Measurements from ENCODE around the gene UBAP1L. TPM values are rescaled to one million over a fixed set of nuclear protein-coding genes. Genes with fewer than 3 reads are reported as not detected.
A peak's percentile ranks its signal among the peaks of the same experiment; 100 is the strongest.

UBAP1L gene
- total RNA-seq, 4 donors from 2014 or later = 3.0 to 8.7 (median 5.5) TPM

GRCh38 chr15:65087873-65088642 is 26.9 kb downstream of the UBAP1L start:
- Histone ChIP-seq H3K27ac (peak overlapping the region in 3 of 4 donors; percentile 81 to 97 (median 95)), H3K36me3 (no peaks in the 10 kb centered on the region)
- no peak for DNase-seq

GRCh38 chr15:65087411-65087810 is 27.6 kb downstream of the UBAP1L start:
- H3K27me3 ChIP-seq = no peaks in the 10 kb centered on the region
- no peak for DNase-seq
- TF ChIP-seq CTCF (IDR thresholded peaks at IDR 0.05) = no peak
- no peak for TF ChIP-seq POLR2A (IDR thresholded peaks at IDR 0.05)
- H3K27ac ChIP-seq = peak overlapping the region in 3 of 4 donors; percentile 81 to 97 (median 95)
- no peaks in the 10 kb centered on the region for H3K9me3 ChIP-seq
- peaks cover 0 to 55% (median 6%) of the 10 kb centered on the region in 4 donors for H3K4me1 ChIP-seq
- no peaks in the 10 kb centered on the region for H3K36me3 ChIP-seq
- H3K4me3 ChIP-seq = no peak overlapping the region

More at GRCh38 chr15:65087873-65088642, 26.9 kb downstream of the UBAP1L start:
- H3K27me3 ChIP-seq = no peaks in the 10 kb centered on the region
- TF ChIP-seq POLR2A (IDR thresholded peaks at IDR 0.05) = no peak
- no peak for TF ChIP-seq CTCF (IDR thresholded peaks at IDR 0.05)
- no peaks in the 10 kb centered on the region for H3K9me3 ChIP-seq
- H3K4me1 ChIP-seq = peaks cover 0 to 51% (median 4%) of the 10 kb centered on the region in 4 donors
- H3K4me3 ChIP-seq = peak overlapping the region in 2 of 4 donors; percentile 16 to 17

- peaks cover 0 to 62% (median 8%) of the 10 kb centered on the region in 4 donors for H3K4me1 ChIP-seq
- H3K27ac ChIP-seq = no peak overlapping the region
- DNase-seq = no peak
- TF ChIP-seq POLR2A (IDR thresholded peaks at IDR 0.05) = no peak
- TF ChIP-seq CTCF (IDR thresholded peaks at IDR 0.05) = no peak
- H3K4me3 ChIP-seq = no peak overlapping the region
- no peaks in the 10 kb centered on the region for H3K9me3 ChIP-seq
- no peaks in the 10 kb centered on the region for H3K36me3 ChIP-seq
- no peaks in the 10 kb centered on the region for H3K27me3 ChIP-seq
These were observed 28.3 kb downstream of the UBAP1L start for GRCh38 chr15:65086680-65087111.

GRCh38 chr15:65085990-65086679 is 28.9 kb downstream of the UBAP1L start:
- H3K27ac ChIP-seq = no peak overlapping the region

More at GRCh38 chr15:65085990-65086679, 28.9 kb downstream of the UBAP1L start:
- TF ChIP-seq POLR2A (IDR thresholded peaks at IDR 0.05) = no peak
- TF ChIP-seq CTCF (IDR thresholded peaks at IDR 0.05) = peak in 4 of 6 experiments; percentile 27 to 43 (median 35)
- peak in 1 of 3 donors; percentile 63 for DNase-seq
- peaks cover 0 to 67% (median 8%) of the 10 kb centered on the region in 4 donors for H3K4me1 ChIP-seq
- H3K36me3 ChIP-seq = no peaks in the 10 kb centered on the region
- no peaks in the 10 kb centered on the region for H3K27me3 ChIP-seq
- no peaks in the 10 kb centered on the region for H3K9me3 ChIP-seq
- H3K4me3 ChIP-seq = no peak overlapping the region

Measured in Peyer's patch (tissue), 4 donors.